ENCODE data around the gene KCNMA1. TPM values are rescaled to one million over a fixed set of nuclear protein-coding genes. Genes with fewer than 3 reads are reported as not detected.

KCNMA1 gene
- total RNA-seq, 3 donors from 2014 or later (not counting 1 experiment from before 2014, with no cell fraction given) = 0.40 to 1.8 (median 0.63) TPM

GRCh38 chr10:77547307-77548050 lies 90.1 kb downstream of the KCNMA1 start:
- ATAC-seq = no peak
- WGBS (ENCODE audit: insufficient coverage) = 94% methylated on average over 5 of the region's 5 CpGs
- no peaks in the 10 kb centered on the region for H3K27me3 ChIP-seq (ENCODE audit: control insufficient read depth, insufficient read depth, low read length)

GRCh38 chr10:77546042-77546441 lies 91.6 kb downstream of the KCNMA1 start:
- peaks cover 0 to 2% of the 10 kb centered on the region in 2 donors for H3K9me3 Mint-ChIP-seq
- intact Hi-C loops (cut with micrococcal nuclease) = no loop called here
- peaks cover 16 to 34% of the 10 kb centered on the region in 2 donors for H3K27me3 Mint-ChIP-seq (ENCODE audit: low read depth in 2 of 2)
- Histone ChIP-seq H3K36me3 (ENCODE audit: control insufficient read depth, insufficient read depth, low read length) (no peaks in the 10 kb centered on the region), H3K27me3 (ENCODE audit: control insufficient read depth, insufficient read depth, low read length) (no peaks in the 10 kb centered on the region), H3K9me3 (ENCODE audit: control insufficient read depth, insufficient read depth, low read length) (no peaks in the 10 kb centered on the region), H3K4me1 (ENCODE audit: control insufficient read depth, insufficient read depth, low read length) (no peaks in the 10 kb centered on the region), H3K27ac (ENCODE audit: low read length) (no peak overlapping the region), H3K4me3 (ENCODE audit: low read length) (no peak overlapping the region)
- ATAC-seq (no peak), DNase-seq (no peak)
- no peak overlapping the region for H3K27ac Mint-ChIP-seq
- H3K4me1 Mint-ChIP-seq = no peaks in the 10 kb centered on the region
- H3K4me3 Mint-ChIP-seq = no peak overlapping the region
- no peak for TF ChIP-seq CTCF (IDR thresholded peaks at IDR 0.05)
- no peaks in the 10 kb centered on the region for H3K36me3 Mint-ChIP-seq
- WGBS (ENCODE audit: insufficient coverage) = 69% methylated on average over 1 of the region's 1 CpG

More at GRCh38 chr10:77547307-77548050, 90.1 kb downstream of the KCNMA1 start:
- Mint-ChIP-seq H3K36me3 (no peaks in the 10 kb centered on the region), H3K27me3 (ENCODE audit: low read depth in 2 of 2) (peaks cover 18 to 39% of the 10 kb centered on the region in 2 donors), H3K4me1 (no peaks in the 10 kb centered on the region), H3K4me3 (no peak overlapping the region), H3K27ac (no peak overlapping the region), H3K9me3 (peaks cover 0 to 2% of the 10 kb centered on the region in 2 donors)
- Histone ChIP-seq H3K27ac (ENCODE audit: low read length) (no peak overlapping the region), H3K9me3 (ENCODE audit: control insufficient read depth, insufficient read depth, low read length) (no peaks in the 10 kb centered on the region), H3K36me3 (ENCODE audit: control insufficient read depth, insufficient read depth, low read length) (no peaks in the 10 kb centered on the region), H3K4me3 (ENCODE audit: low read length) (no peak overlapping the region), H3K4me1 (ENCODE audit: control insufficient read depth, insufficient read depth, low read length) (no peaks in the 10 kb centered on the region)
- no peak for TF ChIP-seq CTCF (IDR thresholded peaks at IDR 0.05)
- no peak for DNase-seq
- intact Hi-C loops (cut with micrococcal nuclease) = no loop called here

DNA sequence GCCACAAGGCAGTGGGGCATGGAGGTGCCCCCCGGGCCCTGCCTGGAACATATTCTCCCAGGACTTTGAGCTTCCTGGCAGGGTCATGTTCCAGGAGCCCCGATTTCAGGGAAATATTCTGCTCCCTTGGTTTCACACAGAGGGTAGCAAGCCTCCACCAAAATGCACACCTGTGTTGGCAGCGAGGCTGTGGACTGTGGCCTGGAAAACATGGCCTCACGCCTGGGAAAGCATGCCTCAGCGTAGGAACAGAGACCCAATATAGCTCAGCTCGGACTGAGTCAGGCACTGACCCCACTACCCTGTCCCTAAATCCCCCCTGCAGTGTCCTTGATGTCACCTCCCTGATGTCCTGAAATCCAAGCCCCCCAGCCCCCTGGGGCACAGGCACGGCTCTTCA lies 92.0 kb downstream of the KCNMA1 start:
- no peak for DNase-seq
- intact Hi-C loops (cut with micrococcal nuclease) = no loop called here
- no peaks in the 10 kb centered on the region for H3K4me1 Mint-ChIP-seq
- Histone ChIP-seq H3K4me3 (ENCODE audit: low read length) (no peak overlapping the region), H3K27me3 (ENCODE audit: control insufficient read depth, insufficient read depth, low read length) (no peaks in the 10 kb centered on the region), H3K36me3 (ENCODE audit: control insufficient read depth, insufficient read depth, low read length) (no peaks in the 10 kb centered on the region), H3K4me1 (ENCODE audit: control insufficient read depth, insufficient read depth, low read length) (no peaks in the 10 kb centered on the region), H3K9me3 (ENCODE audit: control insufficient read depth, insufficient read depth, low read length) (no peaks in the 10 kb centered on the region), H3K27ac (ENCODE audit: low read length) (no peak overlapping the region)
- peak in 1 of 3 donors; percentile 27 for ATAC-seq
- H3K27ac Mint-ChIP-seq = no peak overlapping the region
- WGBS (ENCODE audit: insufficient coverage) = 88% methylated on average over 7 of the region's 7 CpGs
- H3K27me3 Mint-ChIP-seq (ENCODE audit: low read depth in 2 of 2) = peaks cover 16 to 34% of the 10 kb centered on the region in 2 donors
- H3K4me3 Mint-ChIP-seq = no peak overlapping the region
- peaks cover 0 to 5% of the 10 kb centered on the region in 2 donors for H3K9me3 Mint-ChIP-seq
- TF ChIP-seq CTCF (IDR thresholded peaks at IDR 0.05) = no peak
- no peaks in the 10 kb centered on the region for H3K36me3 Mint-ChIP-seq
